Rectal smooth muscle tissue (tissue), 1 donor: ENCODE results near the gene C5orf34.
"Not testable (repeated sequence)": the region's sequence is repeated elsewhere in the genome, so short reads cannot be mapped to it uniquely, and the experiment has no call there.

Experiments used
- H3K27ac ChIP-seq: one replicate; pipeline ENCODE4 v1.7.0; 2013; ENCODE audit warnings: low read depth, low read length, inconsistent platforms
- H3K27me3 ChIP-seq: one replicate; pipeline ENCODE4 v1.7.0; 2013; ENCODE audit warnings: low read length; ENCODE audit not compliant: control insufficient read depth, insufficient read depth
- H3K36me3 ChIP-seq: one replicate; pipeline ENCODE4 v1.7.0; 2013; ENCODE audit warnings: low read length; ENCODE audit not compliant: control insufficient read depth, insufficient read depth
- H3K4me1 ChIP-seq: one replicate; pipeline ENCODE4 v1.7.0; 2013; ENCODE audit warnings: low read length; ENCODE audit not compliant: control insufficient read depth, insufficient read depth
- H3K4me3 ChIP-seq: one replicate; pipeline ENCODE4 v1.7.0; 2013; ENCODE audit warnings: low read length
- H3K9ac ChIP-seq: one replicate; pipeline ENCODE4 v1.7.0; 2013; ENCODE audit warnings: low read length

Gene C5orf34, protein sequence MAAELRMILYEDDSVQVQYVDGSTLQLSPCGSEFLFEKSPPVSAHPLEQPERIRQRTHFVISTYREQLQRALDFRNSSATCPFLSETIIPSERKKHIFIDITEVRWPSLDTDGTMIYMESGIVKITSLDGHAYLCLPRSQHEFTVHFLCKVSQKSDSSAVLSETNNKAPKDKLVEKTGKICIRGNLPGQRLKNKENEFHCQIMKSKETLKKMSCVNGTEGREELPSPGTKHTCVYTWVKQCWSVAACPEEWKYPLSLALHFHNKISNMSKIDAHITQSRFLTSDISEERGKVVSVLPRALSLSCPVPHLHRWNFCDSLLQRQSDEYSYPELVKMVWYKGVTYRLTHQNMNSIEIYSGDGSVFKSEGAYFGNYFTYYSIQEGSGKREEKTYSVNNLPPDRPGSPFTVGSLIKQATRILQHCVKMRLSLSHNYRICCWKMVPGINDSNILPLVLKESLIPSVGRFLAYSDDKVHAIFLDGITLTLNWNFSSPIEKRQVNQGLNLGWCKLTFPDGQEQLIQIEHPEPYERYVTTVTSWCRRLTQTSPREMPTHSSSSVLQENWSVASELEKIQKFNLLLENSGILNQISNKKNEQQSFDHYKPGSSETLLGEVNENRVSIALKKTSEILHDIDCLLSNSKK

DNA sequence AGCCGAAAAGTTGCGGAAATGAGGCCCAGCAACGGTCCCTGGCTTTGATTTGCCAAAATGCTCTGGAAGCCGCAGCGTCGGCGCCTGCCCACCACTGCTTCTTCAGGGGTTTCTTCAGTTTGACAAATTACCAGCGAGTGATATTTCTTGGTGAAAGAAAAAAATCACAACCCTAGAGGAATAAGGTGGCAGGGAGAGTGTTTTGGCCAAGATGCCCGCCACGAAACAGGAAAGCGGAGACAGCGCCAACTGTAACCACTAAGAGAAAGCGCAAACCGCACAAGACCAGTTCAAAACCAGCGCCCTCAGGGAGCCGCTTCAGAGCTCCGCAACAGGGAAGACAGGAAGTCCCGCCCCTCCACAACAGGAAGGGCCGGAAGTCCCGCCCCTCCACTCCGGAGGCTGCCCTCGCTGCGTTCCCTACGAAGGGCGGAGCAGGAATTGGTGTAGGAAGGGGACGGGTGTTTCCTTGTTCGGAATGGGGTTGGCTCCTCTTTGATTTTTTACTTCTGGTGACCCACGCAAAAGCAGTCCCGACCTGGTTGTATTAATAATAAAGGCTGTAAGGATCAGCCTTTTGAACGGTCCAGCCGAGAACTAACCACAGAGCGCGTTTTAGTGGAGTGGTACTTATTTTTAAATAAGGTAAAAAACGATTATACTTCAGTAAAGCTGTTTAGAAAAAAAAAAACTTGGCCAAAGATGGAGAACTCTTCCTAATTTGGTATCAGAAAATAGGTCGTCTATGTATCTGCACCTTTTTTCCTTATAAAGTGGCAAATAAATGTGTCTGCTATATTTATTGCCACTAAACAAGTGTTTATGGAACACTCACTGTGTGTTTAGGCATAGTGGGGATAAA lies at the start of gene C5orf34:
TSS of gene C5orf34 (minus strand) at position 333 of the 862 bp plus-strand sequence. CDS start 5,809 bp downstream, outside the sequence.
- peaks cover 11% of the 10 kb centered on the region for H3K4me1 ChIP-seq
- peak within 1 kb of the TSS; percentile 67 for H3K9ac ChIP-seq
- peak within 1 kb of the TSS; percentile 84 for H3K27ac ChIP-seq
- peak within 1 kb of the TSS; percentile 70 for H3K4me3 ChIP-seq
- H3K27me3 ChIP-seq: no peaks in the 10 kb centered on the region
- H3K36me3 ChIP-seq: no peaks in the 10 kb centered on the region

GRCh38 chr5:43564289-43564850 lies 49.4 kb upstream of the C5orf34 start:
- Histone ChIP-seq H3K27me3 (no peaks in the 10 kb centered on the region), H3K9ac (no peak overlapping the region), H3K27ac (no peak overlapping the region), H3K4me3 (no peak overlapping the region), H3K36me3 (no peaks in the 10 kb centered on the region), H3K4me1 (peaks cover 7% of the 10 kb centered on the region)

DNA sequence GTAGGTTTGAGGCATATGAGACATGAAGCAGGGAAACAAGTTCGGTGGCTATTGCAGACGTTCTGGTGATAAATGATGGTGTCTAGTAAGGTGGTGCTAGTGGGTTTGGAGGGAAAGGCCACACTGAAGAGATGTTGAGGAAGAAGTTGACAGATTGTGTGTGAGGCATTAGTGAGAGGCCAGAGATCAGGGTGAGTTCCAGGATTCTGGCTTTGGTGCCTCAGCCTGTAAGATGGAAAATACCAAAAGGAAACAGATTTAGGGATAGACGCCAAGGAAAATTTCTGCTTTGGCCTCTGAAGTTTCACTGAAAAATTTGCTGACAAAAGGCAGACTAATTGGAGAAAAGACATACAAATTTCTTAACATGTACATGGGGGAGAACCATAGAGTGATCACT lies 48.4 kb upstream of the C5orf34 start:
- H3K9ac ChIP-seq: no peak overlapping the region
- H3K36me3 ChIP-seq: no peaks in the 10 kb centered on the region
- no peaks in the 10 kb centered on the region for H3K27me3 ChIP-seq
- H3K4me3 ChIP-seq: no peak overlapping the region
- H3K4me1 ChIP-seq: peaks cover 7% of the 10 kb centered on the region
- peak overlapping the region; percentile 48 for H3K27ac ChIP-seq

DNA sequence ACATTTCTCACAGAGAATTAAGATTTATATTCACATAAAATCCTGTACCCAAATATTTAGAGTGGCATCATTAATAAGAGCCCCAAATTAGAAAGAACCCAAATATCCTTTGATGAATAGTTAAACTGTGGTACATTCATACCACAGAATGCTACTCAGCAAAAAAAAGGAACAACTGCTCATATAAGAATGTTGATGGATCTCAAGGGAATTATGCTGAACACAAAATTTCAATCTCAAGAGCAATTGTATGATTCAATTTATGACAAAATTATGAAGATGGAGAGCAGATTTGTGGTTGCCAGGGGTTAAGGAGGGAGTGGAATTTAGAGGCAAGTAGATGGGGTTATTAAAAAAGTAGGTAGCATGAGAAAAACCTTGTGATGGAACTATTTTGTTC lies 46.4 kb upstream of the C5orf34 start:
- H3K9ac ChIP-seq: no peak overlapping the region
- no peaks in the 10 kb centered on the region for H3K36me3 ChIP-seq
- no peak overlapping the region for H3K4me3 ChIP-seq
- peaks cover 7% of the 10 kb centered on the region for H3K4me1 ChIP-seq
- H3K27ac ChIP-seq: no peak overlapping the region
- no peaks in the 10 kb centered on the region for H3K27me3 ChIP-seq

- H3K4me3 ChIP-seq: no peak overlapping the region
- peaks cover 13% of the 10 kb centered on the region for H3K4me1 ChIP-seq
- no peaks in the 10 kb centered on the region for H3K27me3 ChIP-seq
- H3K36me3 ChIP-seq: no peaks in the 10 kb centered on the region
- no peak overlapping the region for H3K27ac ChIP-seq
- no peak overlapping the region for H3K9ac ChIP-seq
These were observed 45.2 kb upstream of the C5orf34 start for GRCh38 chr5:43560128-43560527.

DNA sequence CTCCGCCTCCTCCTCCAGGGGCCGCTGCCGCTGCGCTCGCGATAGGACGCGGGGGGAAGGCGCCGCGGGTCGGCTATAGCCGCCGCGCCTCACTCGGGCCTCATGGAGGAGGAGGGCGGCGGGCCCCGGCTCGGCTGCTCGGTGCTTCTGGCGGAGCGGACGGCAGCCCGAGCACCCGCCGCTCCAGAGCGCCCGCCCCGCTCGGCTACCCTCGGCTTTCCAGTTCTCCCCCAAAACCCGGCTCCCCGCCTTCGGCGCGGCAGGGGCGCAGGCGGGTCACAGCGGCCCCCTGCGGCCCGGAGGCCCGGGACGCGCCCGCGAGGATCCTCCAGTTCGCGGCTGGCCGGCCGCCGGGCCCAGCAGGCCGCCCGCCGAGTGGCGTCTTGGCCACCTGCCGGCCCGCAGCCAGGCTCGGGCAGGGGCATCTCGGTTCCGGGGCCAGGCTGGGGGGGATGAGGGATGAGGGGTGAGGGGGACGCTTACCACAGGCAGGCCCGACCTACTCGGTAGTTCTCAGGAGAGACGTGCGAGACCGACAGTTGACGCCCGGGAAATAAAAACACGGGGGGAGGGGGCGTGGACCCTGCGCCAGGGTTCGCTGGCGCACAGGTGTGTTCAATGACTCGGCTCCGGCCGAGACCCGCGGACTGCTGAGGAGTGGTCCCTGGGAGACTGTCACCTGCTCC lies 42.1 kb upstream of the C5orf34 start, which contains the start of gene PAIP1:
TSS of gene PAIP1 (minus strand) at position 221 of the 686 bp plus-strand sequence. CDS start 231 bp downstream, outside the sequence.
- H3K9ac ChIP-seq: peak within 1 kb of the TSS; percentile 94
- peak within 1 kb of the TSS; percentile 92 for H3K27ac ChIP-seq
- H3K4me1 ChIP-seq: peaks cover 9% of the 10 kb centered on the region
- no peaks in the 10 kb centered on the region for H3K27me3 ChIP-seq
- no peaks in the 10 kb centered on the region for H3K36me3 ChIP-seq
- H3K4me3 ChIP-seq: peak within 1 kb of the TSS; percentile 89

DNA sequence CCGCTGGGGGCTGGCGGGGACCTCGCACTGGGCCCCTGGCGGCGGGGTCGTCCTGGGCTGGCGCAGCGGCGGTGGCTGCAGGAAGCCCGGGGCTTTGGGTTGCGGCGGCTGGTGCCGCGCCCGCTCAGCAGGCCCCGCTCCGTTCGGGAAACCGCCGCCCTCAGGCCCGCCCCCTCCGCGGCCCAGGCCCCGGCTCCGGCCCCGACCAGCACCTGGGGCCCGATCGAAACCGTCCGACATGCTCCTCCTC lies 41.6 kb upstream of the C5orf34 start:
- peak overlapping the region; percentile 92 for H3K27ac ChIP-seq
- peak overlapping the region; percentile 89 for H3K4me3 ChIP-seq
- not testable (repeated sequence) for H3K36me3 ChIP-seq, H3K27me3 ChIP-seq, H3K4me1 ChIP-seq
- peak overlapping the region; percentile 94 for H3K9ac ChIP-seq

DNA sequence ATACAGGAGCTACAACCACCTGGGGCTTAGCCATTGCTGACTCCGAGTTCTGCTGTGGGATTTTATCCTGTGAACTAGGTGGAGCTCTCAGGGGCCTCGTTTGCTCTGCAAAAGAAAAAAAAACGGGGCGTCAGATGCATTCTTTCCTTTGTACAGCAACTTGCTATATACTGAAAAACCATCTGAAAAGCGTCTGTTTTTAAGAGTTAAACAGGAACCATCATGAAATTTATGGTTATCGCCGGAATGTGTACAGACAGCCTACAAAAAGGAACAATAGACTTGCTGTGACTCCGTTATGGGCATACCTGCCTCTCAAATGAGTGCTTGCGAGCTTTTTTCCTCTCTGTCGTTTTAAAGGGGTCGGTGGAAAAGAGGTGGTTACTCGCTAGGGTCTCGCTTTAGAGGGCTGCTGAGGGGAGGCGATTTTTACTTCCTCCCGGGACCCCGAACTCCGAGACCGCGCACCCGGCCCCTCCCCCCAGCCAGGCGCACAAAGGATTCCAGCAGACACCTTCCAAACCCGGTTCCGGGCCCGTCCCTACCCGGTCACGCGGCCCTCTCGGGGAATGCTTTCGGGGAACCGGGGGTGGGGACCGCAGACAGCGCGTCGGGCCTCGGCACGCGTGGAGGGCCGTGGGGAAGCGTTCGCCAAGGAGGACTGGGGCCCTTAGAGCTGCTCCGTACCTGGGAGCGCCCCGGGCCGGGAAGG lies 41.1 kb upstream of the C5orf34 start:
- Histone ChIP-seq H3K27me3 (no peaks in the 10 kb centered on the region), H3K36me3 (peaks cover under 1% of the 10 kb centered on the region), H3K27ac (peak overlapping the region; percentile 92), H3K4me3 (peak overlapping the region; percentile 89), H3K4me1 (peaks cover 9% of the 10 kb centered on the region), H3K9ac (peak overlapping the region; percentile 94)

GRCh38 chr5:43554497-43554896 lies 39.5 kb upstream of the C5orf34 start:
- no peaks in the 10 kb centered on the region for H3K27me3 ChIP-seq
- no peak overlapping the region for H3K9ac ChIP-seq
- no peak overlapping the region for H3K4me3 ChIP-seq
- H3K4me1 ChIP-seq: peaks cover 9% of the 10 kb centered on the region
- H3K27ac ChIP-seq: no peak overlapping the region
- H3K36me3 ChIP-seq: peaks cover 3% of the 10 kb centered on the region

DNA sequence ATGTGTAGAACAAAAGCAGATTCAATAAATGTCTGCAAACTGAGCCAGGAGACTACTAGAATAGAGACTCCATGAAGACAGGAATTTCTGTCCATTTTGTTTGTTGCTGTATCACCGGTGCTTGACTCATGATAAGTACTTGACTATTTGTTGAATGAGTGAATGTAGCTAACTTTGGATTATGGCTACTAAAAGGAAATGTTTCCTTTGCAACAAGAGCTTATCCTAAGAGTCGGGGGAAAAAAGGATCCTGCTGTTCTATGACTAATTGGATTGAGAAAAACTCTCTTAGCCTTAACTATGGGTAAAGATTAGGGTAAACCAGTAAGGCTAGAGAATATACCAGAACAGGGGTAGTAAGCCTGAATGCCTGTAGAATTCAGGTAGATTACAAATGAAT lies 38.4 kb upstream of the C5orf34 start:
- no peak overlapping the region for H3K9ac ChIP-seq

DNA sequence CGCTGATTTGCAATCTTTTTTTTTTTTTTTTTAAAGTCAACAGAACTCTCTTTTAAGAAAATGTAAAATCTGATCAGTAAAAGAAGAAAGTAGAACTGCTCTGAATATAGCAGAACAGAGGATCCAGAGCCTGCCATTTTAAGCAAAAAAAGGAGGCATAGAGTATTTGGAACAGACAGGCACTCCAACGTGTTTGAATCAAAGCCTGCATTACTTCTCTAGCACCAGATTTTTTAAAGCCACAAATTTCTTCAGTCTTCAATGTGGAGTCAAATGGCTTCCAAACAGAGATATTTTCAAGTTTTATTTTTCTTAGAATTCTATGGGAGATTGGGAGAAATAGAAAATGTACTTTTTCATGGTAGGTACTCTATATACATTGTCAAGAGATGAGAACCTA lies 36.8 kb upstream of the C5orf34 start:
- Histone ChIP-seq H3K4me1 (peaks cover 9% of the 10 kb centered on the region), H3K9ac (no peak overlapping the region), H3K27me3 (no peaks in the 10 kb centered on the region), H3K4me3 (no peak overlapping the region), H3K27ac (no peak overlapping the region), H3K36me3 (peaks cover 3% of the 10 kb centered on the region)

More for the DNA sequence above, 38.4 kb upstream of the C5orf34 start:
- peaks cover 3% of the 10 kb centered on the region for H3K36me3 ChIP-seq
- H3K27ac ChIP-seq: no peak overlapping the region
- no peak overlapping the region for H3K4me3 ChIP-seq
- peaks cover 9% of the 10 kb centered on the region for H3K4me1 ChIP-seq
- no peaks in the 10 kb centered on the region for H3K27me3 ChIP-seq
